ENCODE measurements around the gene AFF3. TPM values are rescaled to one million over a fixed set of nuclear protein-coding genes. Genes with fewer than 3 reads are reported as not detected.
A peak's percentile ranks its signal among the peaks of the same experiment; 100 is the strongest.

Gene AFF3
- total RNA-seq, 1 donor from 2014 or later, result 20.9 TPM

DNA sequence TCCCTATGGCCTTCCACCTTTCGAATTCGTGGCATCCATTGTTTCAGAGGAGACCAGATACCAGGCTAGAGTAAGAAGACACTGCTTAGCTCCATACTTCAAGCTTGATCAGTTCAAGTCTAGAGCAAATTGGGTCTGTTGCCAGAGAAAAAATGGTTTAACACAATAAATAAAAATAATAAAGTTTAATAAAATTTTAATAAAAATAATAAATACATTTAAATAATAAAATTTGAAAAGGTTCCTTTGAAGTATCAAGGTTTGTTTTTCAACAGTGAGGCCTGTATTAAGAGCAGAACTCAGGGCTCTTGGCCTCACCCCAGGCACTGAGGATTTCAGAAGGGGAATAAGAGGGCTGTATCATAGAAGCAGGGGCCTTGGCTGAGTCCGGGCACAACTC lies 547.0 kb downstream of the AFF3 start:
- H3K4me1 Mint-ChIP-seq, result peaks cover 29% of the 10 kb centered on the region
- peak overlapping the region; percentile 32 for H3K27ac Mint-ChIP-seq (ENCODE audit: unreplicated experiment)
- no peaks in the 10 kb centered on the region for H3K36me3 Mint-ChIP-seq (ENCODE audit: low read depth)
- TF ChIP-seq, protein P1, sequence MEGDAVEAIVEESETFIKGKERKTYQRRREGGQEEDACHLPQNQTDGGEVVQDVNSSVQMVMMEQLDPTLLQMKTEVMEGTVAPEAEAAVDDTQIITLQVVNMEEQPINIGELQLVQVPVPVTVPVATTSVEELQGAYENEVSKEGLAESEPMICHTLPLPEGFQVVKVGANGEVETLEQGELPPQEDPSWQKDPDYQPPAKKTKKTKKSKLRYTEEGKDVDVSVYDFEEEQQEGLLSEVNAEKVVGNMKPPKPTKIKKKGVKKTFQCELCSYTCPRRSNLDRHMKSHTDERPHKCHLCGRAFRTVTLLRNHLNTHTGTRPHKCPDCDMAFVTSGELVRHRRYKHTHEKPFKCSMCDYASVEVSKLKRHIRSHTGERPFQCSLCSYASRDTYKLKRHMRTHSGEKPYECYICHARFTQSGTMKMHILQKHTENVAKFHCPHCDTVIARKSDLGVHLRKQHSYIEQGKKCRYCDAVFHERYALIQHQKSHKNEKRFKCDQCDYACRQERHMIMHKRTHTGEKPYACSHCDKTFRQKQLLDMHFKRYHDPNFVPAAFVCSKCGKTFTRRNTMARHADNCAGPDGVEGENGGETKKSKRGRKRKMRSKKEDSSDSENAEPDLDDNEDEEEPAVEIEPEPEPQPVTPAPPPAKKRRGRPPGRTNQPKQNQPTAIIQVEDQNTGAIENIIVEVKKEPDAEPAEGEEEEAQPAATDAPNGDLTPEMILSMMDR (conservative IDR thresholded peaks at IDR 0.05), result no peak
- no peak overlapping the region for H3K4me3 Mint-ChIP-seq
- DNase-seq (ENCODE audit: low read depth, low spot score), result no peak
- no peaks in the 10 kb centered on the region for H3K9me3 Mint-ChIP-seq
- no peaks in the 10 kb centered on the region for H3K27me3 Mint-ChIP-seq (ENCODE audit: low read depth)

DNA sequence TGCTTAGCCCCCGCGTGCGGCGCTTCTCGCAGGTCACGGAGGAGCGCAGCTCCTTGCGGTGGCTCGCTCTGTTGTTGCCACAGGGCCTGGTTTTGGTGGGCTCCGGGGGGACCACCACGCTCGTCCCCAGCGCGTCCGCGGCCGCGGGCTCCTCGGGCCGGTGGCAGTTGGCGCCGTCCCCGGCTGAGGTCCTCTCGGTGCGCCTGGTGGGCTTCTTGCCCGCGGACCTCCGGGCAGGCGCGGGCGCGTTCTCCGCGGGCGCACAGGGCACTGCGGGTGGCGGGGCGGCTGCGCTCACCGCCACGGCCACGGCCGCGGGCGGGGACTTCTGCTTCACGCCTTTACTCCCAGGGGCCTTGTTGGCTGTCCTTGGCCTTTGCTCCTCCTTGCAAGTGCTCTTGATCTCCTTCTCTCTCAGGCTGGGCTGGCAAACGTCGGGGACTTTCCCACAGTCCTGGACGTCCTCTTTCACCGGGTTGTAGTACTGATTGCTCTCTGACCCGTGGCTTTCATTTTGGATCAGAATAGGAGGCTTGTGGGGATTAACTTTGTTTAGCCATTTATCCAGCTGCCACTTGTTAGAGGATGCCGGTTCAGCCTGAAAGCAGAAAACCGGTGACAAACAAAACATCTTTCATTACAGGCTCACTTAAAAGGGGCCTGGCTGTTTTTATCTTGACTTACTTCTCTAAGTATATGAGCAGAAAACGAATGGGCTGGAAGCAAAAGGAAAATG lies 548.5 kb downstream of the AFF3 start:
- TF ChIP-seq, protein P1 (conservative IDR thresholded peaks at IDR 0.05), result no peak
- Mint-ChIP-seq H3K36me3 (ENCODE audit: low read depth) (no peaks in the 10 kb centered on the region), H3K27me3 (ENCODE audit: low read depth) (no peaks in the 10 kb centered on the region), H3K27ac (ENCODE audit: unreplicated experiment) (peak overlapping the region; percentile 94), H3K9me3 (no peaks in the 10 kb centered on the region), H3K4me3 (no peak overlapping the region), H3K4me1 (peaks cover 20% of the 10 kb centered on the region)
- DNase-seq (ENCODE audit: low read depth, low spot score), result no peak

DNA sequence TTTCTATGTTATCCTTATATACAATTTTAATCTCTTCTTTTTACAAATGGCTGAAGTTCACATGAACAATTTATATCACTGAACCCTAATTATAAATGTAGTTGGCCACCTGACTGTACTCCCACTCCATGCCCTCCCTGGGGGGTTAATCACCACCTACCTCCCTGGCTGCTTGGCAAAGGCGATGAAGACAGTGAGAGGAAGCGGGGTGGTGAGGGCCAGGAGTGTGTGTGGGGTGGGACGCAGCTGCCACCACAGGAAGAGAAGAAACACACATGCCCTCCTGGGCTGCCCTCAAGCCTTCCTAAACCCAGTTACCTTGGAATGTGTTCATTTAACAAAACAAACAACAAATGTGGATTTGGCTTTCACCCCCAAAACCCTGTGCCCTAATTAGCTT lies 565.6 kb downstream of the AFF3 start:
- Mint-ChIP-seq H3K4me1 (peaks cover 28% of the 10 kb centered on the region), H3K27ac (ENCODE audit: unreplicated experiment) (no peak overlapping the region), H3K4me3 (no peak overlapping the region), H3K9me3 (no peaks in the 10 kb centered on the region), H3K27me3 (ENCODE audit: low read depth) (peaks cover 5% of the 10 kb centered on the region), H3K36me3 (ENCODE audit: low read depth) (no peaks in the 10 kb centered on the region)
- no peak for DNase-seq (ENCODE audit: low read depth, low spot score)
- TF ChIP-seq, protein P1 (conservative IDR thresholded peaks at IDR 0.05), result no peak

DNA sequence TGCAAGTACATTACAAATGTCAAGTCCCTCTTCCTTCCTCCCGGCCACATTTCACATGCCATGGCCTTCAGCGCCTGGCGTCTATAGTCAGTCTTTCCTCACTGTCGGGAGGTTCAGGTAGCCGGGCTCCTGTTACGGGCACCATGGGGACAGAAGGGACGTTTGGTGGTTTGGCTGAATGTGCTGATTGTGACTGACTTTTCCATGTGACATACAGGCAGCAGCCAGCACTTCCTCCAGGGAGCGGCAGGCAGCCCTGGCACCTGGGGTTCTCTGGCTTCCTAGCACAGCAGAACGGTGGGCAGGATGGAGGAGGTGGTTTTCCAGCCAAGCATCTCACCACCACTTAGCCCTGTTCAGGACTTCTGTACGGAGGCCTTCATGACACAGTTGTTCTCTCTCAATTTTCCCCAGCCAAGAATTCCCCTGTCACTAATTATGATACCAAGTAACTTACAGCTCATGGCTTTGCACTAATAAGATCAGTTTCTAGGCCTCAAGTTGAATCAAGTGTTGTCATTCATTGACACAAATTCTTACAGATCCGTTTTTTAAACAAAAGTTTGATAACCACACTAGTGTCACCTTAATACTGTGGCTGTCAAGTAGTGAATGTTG lies 568.6 kb downstream of the AFF3 start:
- peaks cover 3% of the 10 kb centered on the region for H3K36me3 Mint-ChIP-seq (ENCODE audit: low read depth)
- H3K4me3 Mint-ChIP-seq, result no peak overlapping the region
- no peaks in the 10 kb centered on the region for H3K9me3 Mint-ChIP-seq
- H3K27me3 Mint-ChIP-seq (ENCODE audit: low read depth), result peaks cover 5% of the 10 kb centered on the region
- DNase-seq (ENCODE audit: low read depth, low spot score), result no peak
- H3K27ac Mint-ChIP-seq (ENCODE audit: unreplicated experiment), result no peak overlapping the region
- TF ChIP-seq, protein P1 (conservative IDR thresholded peaks at IDR 0.05), result no peak
- peaks cover 34% of the 10 kb centered on the region for H3K4me1 Mint-ChIP-seq

DNA sequence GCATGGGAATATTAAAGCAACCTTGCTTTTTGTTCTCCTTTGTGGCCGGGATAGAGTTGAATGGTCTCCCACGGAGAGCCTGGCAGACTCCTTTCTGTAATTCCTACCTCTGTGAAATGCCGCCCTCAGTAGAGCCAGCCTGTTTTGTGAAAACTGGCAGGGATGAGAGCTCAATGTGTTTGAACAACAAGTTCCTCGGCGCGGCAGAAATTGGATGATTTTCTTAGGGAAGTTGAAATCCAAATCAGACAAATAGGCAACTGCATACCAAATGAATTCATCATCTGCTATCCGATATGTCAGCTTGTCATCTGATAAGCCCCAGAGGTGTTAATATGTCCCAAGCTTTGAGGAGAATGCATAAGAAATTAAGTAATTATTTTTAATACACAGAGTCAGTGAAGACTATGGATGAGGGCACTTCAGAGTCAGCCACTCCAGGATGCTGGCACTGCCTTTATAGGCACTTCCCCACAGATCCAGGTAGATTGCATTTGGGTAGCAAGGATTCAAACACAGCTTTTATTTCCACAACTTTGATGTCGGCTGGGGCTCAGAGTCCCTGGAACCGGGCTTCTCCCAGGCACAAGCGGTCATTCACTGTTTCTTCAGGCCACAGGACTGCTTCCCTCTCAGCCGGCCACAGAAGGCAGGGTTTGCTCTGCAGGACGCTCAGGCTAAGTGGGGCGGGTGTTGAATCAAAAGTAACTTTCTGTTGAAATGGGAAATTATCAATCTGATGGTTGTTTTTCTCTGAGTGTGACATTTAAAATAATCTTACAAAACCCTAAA lies 569.8 kb downstream of the AFF3 start:
- peaks cover 34% of the 10 kb centered on the region for H3K4me1 Mint-ChIP-seq
- peaks cover 5% of the 10 kb centered on the region for H3K27me3 Mint-ChIP-seq (ENCODE audit: low read depth)
- peak overlapping the region; percentile 81 for H3K27ac Mint-ChIP-seq (ENCODE audit: unreplicated experiment)
- no peak for DNase-seq (ENCODE audit: low read depth, low spot score)
- peaks cover 3% of the 10 kb centered on the region for H3K36me3 Mint-ChIP-seq (ENCODE audit: low read depth)
- TF ChIP-seq, protein P1 (conservative IDR thresholded peaks at IDR 0.05), result no peak
- peak overlapping the region; percentile 45 for H3K4me3 Mint-ChIP-seq
- H3K9me3 Mint-ChIP-seq, result no peaks in the 10 kb centered on the region
